ENCODE measurements around the gene TNRC18.

Gene TNRC18

DNA sequence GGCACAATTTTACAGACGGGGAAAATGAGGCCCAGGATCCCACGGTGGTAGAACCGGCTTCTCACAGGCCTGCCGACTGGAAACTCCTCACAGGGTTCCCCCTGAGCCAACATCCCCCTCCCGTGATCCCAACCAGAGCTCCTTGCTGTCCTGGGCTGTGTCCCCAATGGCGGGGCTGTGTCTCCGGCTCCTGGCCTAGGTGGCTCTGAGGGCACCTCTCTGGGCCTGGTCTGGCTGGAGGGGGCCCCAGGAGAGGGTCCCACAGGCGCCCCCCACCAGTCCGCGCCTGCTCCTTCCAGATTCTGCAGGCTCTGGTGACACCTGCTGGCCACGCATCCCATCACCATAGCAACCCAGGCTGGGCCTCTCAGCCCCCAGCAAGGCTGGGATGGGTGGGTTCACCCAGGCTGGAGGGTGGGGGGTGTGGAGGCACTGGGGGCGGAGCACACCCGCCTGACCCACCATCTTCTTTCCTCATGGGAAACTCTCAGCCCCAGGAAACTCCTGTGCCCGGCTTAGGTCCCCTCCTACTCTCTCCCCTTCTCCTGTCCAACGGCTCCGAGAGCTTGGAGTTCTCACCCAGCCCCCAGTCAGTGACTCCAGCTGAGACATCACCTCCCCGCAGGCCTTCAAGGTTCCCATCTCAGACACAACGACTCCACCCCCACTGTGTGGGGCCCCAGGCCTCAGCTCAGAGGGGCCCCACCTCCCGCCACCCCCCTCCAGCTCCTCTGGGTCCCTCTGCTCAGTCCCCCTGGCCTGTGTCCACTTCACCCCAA, 27.1 kb upstream of the TNRC18 start:
- ATAC-seq: peak; percentile 80
- TF ChIP-seq, protein P1, sequence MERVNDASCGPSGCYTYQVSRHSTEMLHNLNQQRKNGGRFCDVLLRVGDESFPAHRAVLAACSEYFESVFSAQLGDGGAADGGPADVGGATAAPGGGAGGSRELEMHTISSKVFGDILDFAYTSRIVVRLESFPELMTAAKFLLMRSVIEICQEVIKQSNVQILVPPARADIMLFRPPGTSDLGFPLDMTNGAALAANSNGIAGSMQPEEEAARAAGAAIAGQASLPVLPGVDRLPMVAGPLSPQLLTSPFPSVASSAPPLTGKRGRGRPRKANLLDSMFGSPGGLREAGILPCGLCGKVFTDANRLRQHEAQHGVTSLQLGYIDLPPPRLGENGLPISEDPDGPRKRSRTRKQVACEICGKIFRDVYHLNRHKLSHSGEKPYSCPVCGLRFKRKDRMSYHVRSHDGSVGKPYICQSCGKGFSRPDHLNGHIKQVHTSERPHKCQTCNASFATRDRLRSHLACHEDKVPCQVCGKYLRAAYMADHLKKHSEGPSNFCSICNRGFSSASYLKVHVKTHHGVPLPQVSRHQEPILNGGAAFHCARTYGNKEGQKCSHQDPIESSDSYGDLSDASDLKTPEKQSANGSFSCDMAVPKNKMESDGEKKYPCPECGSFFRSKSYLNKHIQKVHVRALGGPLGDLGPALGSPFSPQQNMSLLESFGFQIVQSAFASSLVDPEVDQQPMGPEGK (CRISPR knock-in tag; IDR thresholded peaks at IDR 0.05; ENCODE audit: borderline replicate concordance): peak; percentile 64; the same call in 1 of the 2 replicates
- TF ChIP-seq, protein P2, sequence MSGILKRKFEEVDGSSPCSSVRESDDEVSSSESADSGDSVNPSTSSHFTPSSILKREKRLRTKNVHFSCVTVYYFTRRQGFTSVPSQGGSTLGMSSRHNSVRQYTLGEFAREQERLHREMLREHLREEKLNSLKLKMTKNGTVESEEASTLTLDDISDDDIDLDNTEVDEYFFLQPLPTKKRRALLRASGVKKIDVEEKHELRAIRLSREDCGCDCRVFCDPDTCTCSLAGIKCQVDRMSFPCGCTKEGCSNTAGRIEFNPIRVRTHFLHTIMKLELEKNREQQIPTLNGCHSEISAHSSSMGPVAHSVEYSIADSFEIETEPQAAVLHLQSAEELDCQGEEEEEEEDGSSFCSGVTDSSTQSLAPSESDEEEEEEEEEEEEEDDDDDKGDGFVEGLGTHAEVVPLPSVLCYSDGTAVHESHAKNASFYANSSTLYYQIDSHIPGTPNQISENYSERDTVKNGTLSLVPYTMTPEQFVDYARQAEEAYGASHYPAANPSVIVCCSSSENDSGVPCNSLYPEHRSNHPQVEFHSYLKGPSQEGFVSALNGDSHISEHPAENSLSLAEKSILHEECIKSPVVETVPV (CRISPR knock-in tag; IDR thresholded peaks at IDR 0.05): no peak
- TF ChIP-seq ZC3H10 (CRISPR knock-in tag; IDR thresholded peaks at IDR 0.05): no peak
- no peak for TF ChIP-seq ARNTL (CRISPR knock-in tag; IDR thresholded peaks at IDR 0.05; ENCODE audit: borderline replicate concordance, low read depth)
- no peak for TF ChIP-seq BACH2 (CRISPR knock-in tag; IDR thresholded peaks at IDR 0.05; ENCODE audit: borderline replicate concordance)
- no peak for TF ChIP-seq PPARA (CRISPR knock-in tag; IDR thresholded peaks at IDR 0.05; ENCODE audit: borderline replicate concordance)
- TF ChIP-seq ZNF70 (CRISPR knock-in tag; IDR thresholded peaks at IDR 0.05): no peak

DNA sequence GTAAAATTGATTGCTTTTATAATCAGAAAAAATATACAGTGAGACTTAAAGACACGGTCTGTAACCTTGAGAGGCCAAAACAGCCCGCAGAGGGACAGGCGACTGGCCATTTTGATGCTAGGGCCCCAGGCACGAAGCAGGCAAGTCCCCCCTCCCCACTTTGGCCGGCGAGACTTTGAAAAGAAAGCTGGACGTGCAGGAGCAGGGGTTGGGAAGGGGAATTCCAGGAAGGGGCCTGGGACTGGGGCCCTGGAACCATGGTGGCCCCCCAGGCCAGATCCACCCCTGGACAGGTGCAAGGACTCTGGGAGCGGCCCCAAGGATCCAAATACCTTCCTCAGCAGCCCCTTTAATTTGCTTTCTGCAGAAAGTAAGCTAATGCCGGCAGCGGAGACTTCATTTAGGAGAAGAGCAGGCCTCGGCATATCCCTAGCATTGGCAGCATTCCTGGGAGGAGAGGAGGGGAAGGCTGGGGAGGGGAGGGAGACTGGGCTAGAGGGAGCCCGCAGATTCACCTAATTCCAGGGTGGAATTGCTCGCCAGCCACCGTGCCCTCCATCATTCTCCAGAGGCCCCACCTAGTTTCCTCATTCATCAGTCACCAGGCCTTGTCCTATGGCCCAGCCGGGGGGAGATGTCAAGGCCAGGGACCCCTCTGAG, 24.9 kb upstream of the TNRC18 start:
- TF ChIP-seq ZNF8 (CRISPR knock-in tag; IDR thresholded peaks at IDR 0.05) (no peak), ZC3H10 (CRISPR knock-in tag; IDR thresholded peaks at IDR 0.05) (no peak), ISL1 (CRISPR knock-in tag; IDR thresholded peaks at IDR 0.05) (no peak), ZNF70 (CRISPR knock-in tag; IDR thresholded peaks at IDR 0.05) (no peak), BACH2 (CRISPR knock-in tag; IDR thresholded peaks at IDR 0.05; ENCODE audit: borderline replicate concordance) (no peak), CSDC2 (CRISPR knock-in tag; IDR thresholded peaks at IDR 0.05) (no peak), PPARA (CRISPR knock-in tag; IDR thresholded peaks at IDR 0.05; ENCODE audit: borderline replicate concordance) (no peak), GLIS3 (CRISPR knock-in tag; IDR thresholded peaks at IDR 0.05) (no peak), ZFP30 (CRISPR knock-in tag; IDR thresholded peaks at IDR 0.05) (no peak), TCF4 (CRISPR knock-in tag; IDR thresholded peaks at IDR 0.05; ENCODE audit: borderline replicate concordance) (no peak), OSR1 (CRISPR knock-in tag; IDR thresholded peaks at IDR 0.05) (no peak)
- TF ChIP-seq, protein P3, sequence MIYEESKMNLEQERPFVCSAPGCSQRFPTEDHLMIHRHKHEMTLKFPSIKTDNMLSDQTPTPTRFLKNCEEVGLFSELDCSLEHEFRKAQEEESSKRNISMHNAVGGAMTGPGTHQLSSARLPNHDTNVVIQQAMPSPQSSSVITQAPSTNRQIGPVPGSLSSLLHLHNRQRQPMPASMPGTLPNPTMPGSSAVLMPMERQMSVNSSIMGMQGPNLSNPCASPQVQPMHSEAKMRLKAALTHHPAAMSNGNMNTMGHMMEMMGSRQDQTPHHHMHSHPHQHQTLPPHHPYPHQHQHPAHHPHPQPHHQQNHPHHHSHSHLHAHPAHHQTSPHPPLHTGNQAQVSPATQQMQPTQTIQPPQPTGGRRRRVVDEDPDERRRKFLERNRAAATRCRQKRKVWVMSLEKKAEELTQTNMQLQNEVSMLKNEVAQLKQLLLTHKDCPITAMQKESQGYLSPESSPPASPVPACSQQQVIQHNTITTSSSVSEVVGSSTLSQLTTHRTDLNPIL (CRISPR knock-in tag; IDR thresholded peaks at IDR 0.05; ENCODE audit: low read depth): no peak
- TF ChIP-seq, protein P1 (CRISPR knock-in tag; IDR thresholded peaks at IDR 0.05; ENCODE audit: borderline replicate concordance): no peak
- TF ChIP-seq, protein P2 (CRISPR knock-in tag; IDR thresholded peaks at IDR 0.05): no peak
- ATAC-seq: no peak

DNA sequence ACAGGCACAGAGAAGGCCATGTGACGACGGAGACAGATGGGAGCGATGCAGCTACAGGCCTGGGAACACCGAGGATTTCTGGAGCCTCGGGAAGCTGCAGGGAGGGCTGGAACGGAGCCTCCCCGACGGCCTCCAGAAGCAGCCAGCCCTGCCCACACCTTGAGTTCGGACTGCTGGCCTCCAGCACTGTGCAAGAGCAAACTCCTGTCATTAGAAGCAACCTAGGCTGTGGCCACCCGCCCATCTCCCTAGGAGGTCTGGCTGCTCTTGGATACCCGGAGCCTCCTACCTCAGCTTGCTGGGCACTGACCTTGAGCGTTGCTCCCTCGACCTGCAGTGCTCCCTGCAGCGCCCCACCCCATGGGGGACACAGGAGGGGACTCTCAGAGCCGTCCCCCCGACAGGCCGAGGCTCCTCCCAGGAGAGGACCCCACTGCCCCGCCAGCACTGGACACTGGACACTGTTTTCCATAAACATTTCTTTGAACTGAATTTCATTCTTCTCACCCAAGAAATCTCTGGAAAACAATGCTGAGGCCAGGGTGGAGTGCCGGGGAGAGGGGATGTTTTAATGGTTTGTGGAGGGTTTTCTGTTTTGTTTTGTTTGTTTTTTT, 22.5 kb upstream of the TNRC18 start:
- no peak for ATAC-seq
- TF ChIP-seq, protein P4, sequence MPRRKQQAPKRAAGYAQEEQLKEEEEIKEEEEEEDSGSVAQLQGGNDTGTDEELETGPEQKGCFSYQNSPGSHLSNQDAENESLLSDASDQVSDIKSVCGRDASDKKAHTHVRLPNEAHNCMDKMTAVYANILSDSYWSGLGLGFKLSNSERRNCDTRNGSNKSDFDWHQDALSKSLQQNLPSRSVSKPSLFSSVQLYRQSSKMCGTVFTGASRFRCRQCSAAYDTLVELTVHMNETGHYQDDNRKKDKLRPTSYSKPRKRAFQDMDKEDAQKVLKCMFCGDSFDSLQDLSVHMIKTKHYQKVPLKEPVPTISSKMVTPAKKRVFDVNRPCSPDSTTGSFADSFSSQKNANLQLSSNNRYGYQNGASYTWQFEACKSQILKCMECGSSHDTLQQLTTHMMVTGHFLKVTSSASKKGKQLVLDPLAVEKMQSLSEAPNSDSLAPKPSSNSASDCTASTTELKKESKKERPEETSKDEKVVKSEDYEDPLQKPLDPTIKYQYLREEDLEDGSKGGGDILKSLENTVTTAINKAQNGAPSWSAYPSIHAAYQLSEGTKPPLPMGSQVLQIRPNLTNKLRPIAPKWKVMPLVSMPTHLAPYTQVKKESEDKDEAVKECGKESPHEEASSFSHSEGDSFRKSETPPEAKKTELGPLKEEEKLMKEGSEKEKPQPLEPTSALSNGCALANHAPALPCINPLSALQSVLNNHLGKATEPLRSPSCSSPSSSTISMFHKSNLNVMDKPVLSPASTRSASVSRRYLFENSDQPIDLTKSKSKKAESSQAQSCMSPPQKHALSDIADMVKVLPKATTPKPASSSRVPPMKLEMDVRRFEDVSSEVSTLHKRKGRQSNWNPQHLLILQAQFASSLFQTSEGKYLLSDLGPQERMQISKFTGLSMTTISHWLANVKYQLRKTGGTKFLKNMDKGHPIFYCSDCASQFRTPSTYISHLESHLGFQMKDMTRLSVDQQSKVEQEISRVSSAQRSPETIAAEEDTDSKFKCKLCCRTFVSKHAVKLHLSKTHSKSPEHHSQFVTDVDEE (CRISPR knock-in tag; IDR thresholded peaks at IDR 0.05): no peak
- TF ChIP-seq CSDC2 (CRISPR knock-in tag; IDR thresholded peaks at IDR 0.05) (no peak), ISL1 (CRISPR knock-in tag; IDR thresholded peaks at IDR 0.05) (no peak), ZC3H10 (CRISPR knock-in tag; IDR thresholded peaks at IDR 0.05) (no peak), ZFP30 (CRISPR knock-in tag; IDR thresholded peaks at IDR 0.05) (no peak), ESRRG (CRISPR knock-in tag; IDR thresholded peaks at IDR 0.05) (no peak), ZNF8 (CRISPR knock-in tag; IDR thresholded peaks at IDR 0.05) (no peak), GLIS3 (CRISPR knock-in tag; IDR thresholded peaks at IDR 0.05) (no peak), ZFP3 (CRISPR knock-in tag; IDR thresholded peaks at IDR 0.05) (no peak), ZNF70 (CRISPR knock-in tag; IDR thresholded peaks at IDR 0.05) (no peak), ARNTL (CRISPR knock-in tag; IDR thresholded peaks at IDR 0.05; ENCODE audit: borderline replicate concordance, low read depth) (no peak)
- TF ChIP-seq, protein P1 (CRISPR knock-in tag; IDR thresholded peaks at IDR 0.05; ENCODE audit: borderline replicate concordance): no peak
- TF ChIP-seq, protein P2 (CRISPR knock-in tag; IDR thresholded peaks at IDR 0.05): no peak
